Adrenal gland (tissue), 5 donors: ENCODE data around the gene RFX7.

Experiments
- POLR2A ChIP-seq, 2 donors: fragments of 450-650 bp; IDR thresholded peaks; one replicate each; pipeline ENCODE4 v1.6.1; 2017; ENCODE audit warnings: antibody characterized with exemption in 2 of 2, mild to moderate bottlenecking in 2 of 2, moderate library complexity in 1 of 2
- TF ChIP-seq, protein P1 (sequence below), 6 experiments: fragments of 450-650 bp in 4 of 6; fragments of 200-600 bp in 2 of 6; sonication (generic) in 1 of 6; IDR thresholded peaks; 1 replicate in 5 of 6; 2 replicates in 1 of 6; pipeline versions ENCODE4 v1.5.1 to v1.8.0; 2016 to 2021; ENCODE audit warnings: antibody characterized with exemption in 6 of 6, mild to moderate bottlenecking in 2 of 6, moderate library complexity in 1 of 6
- donor health status: DM: no; HTN: no; CAD: no.

DNA sequence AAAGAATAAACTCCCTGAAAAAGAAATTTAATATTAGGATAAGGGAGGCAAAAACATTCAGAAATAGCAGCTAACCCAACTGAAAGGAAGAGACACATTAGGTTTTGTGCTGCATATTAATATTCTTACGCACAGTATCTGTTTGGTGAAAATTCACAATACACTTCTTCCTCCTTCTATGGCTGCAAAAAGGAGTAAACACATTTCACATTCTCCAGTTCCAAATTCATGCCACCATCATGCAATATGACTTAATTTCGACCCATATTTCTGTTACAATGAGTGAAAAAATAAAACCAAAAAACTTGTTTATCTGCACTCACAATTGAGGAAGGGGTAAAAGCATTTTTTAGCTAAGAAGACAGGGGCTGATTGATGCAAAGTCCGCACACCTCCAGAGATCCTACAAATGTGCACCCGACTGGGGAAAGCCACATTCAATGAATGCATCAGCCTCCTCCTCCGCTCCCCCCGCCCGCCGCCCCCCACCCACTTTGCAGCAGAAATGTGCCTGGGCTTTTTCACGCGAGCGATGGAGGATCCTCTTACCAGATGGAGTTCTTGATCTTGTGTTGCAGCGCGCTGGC, 1.0 kb downstream of the RFX7 start:
- TF ChIP-seq, protein P1, sequence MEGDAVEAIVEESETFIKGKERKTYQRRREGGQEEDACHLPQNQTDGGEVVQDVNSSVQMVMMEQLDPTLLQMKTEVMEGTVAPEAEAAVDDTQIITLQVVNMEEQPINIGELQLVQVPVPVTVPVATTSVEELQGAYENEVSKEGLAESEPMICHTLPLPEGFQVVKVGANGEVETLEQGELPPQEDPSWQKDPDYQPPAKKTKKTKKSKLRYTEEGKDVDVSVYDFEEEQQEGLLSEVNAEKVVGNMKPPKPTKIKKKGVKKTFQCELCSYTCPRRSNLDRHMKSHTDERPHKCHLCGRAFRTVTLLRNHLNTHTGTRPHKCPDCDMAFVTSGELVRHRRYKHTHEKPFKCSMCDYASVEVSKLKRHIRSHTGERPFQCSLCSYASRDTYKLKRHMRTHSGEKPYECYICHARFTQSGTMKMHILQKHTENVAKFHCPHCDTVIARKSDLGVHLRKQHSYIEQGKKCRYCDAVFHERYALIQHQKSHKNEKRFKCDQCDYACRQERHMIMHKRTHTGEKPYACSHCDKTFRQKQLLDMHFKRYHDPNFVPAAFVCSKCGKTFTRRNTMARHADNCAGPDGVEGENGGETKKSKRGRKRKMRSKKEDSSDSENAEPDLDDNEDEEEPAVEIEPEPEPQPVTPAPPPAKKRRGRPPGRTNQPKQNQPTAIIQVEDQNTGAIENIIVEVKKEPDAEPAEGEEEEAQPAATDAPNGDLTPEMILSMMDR (IDR thresholded peaks at IDR 0.05) = no peak
- TF ChIP-seq POLR2A (IDR thresholded peaks at IDR 0.05) = no peak
